ENCODE results near the gene MTRF1. TPM values are rescaled to one million over a fixed set of nuclear protein-coding genes. Genes with fewer than 3 reads are reported as not detected.

Gene MTRF1
- total and polyA plus RNA-seq, 2 donors from 2014 or later = 11.3 to 11.8 TPM

DNA sequence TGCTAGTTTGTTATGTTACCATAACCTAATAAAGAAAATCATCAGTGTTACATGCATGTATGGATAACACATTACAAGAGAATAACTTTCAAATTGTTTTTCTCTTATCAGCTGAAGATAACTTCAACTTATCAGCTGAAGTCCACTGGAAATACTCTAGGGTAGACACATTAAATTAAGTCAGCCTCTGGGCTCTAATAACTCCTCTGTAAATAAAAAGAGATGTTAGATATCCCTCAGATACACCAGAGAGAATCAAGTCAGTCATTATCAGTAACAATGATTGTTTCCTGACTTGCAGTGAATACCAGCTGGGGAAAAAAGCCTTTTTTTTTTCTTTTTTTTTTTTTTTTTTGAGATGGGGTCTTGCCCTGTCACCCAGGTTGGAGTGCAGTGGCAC, 67.4 kb downstream of the MTRF1 start:
- Histone ChIP-seq H3K4me3 (ENCODE audit: low read length in 3 of 3) (no peak overlapping the region), H3K27ac (ENCODE audit: low read depth in 2 of 2, low read length in 2 of 2) (no peak overlapping the region), H3K9me3 (ENCODE audit: control insufficient read depth in 2 of 3, insufficient read depth in 1 of 3, low read length in 3 of 3) (no peaks in the 10 kb centered on the region), H3K36me3 (ENCODE audit: control insufficient read depth in 2 of 3, insufficient read depth in 3 of 3, low read length in 3 of 3) (peaks cover 0 to 2% (median 0%) of the 10 kb centered on the region in 3 donors), H3K9ac (ENCODE audit: low read length in 3 of 3) (no peak overlapping the region), H3K4me1 (ENCODE audit: control insufficient read depth in 2 of 3, insufficient read depth in 2 of 3, low read depth in 1 of 3, low read length in 3 of 3) (peaks cover 0 to 16% (median 14%) of the 10 kb centered on the region in 3 donors), H3K27me3 (ENCODE audit: control insufficient read depth, insufficient read depth, low read length) (no peaks in the 10 kb centered on the region)
- TF ChIP-seq, protein P1, sequence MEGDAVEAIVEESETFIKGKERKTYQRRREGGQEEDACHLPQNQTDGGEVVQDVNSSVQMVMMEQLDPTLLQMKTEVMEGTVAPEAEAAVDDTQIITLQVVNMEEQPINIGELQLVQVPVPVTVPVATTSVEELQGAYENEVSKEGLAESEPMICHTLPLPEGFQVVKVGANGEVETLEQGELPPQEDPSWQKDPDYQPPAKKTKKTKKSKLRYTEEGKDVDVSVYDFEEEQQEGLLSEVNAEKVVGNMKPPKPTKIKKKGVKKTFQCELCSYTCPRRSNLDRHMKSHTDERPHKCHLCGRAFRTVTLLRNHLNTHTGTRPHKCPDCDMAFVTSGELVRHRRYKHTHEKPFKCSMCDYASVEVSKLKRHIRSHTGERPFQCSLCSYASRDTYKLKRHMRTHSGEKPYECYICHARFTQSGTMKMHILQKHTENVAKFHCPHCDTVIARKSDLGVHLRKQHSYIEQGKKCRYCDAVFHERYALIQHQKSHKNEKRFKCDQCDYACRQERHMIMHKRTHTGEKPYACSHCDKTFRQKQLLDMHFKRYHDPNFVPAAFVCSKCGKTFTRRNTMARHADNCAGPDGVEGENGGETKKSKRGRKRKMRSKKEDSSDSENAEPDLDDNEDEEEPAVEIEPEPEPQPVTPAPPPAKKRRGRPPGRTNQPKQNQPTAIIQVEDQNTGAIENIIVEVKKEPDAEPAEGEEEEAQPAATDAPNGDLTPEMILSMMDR (IDR thresholded peaks at IDR 0.05; ENCODE audit: borderline replicate concordance, extremely low read depth, insufficient read depth) = no peak
- FAIRE-seq (no peak), DNase-seq (no peak)
- intact Hi-C loops (cut with DNase I) = no loop called here

DNA sequence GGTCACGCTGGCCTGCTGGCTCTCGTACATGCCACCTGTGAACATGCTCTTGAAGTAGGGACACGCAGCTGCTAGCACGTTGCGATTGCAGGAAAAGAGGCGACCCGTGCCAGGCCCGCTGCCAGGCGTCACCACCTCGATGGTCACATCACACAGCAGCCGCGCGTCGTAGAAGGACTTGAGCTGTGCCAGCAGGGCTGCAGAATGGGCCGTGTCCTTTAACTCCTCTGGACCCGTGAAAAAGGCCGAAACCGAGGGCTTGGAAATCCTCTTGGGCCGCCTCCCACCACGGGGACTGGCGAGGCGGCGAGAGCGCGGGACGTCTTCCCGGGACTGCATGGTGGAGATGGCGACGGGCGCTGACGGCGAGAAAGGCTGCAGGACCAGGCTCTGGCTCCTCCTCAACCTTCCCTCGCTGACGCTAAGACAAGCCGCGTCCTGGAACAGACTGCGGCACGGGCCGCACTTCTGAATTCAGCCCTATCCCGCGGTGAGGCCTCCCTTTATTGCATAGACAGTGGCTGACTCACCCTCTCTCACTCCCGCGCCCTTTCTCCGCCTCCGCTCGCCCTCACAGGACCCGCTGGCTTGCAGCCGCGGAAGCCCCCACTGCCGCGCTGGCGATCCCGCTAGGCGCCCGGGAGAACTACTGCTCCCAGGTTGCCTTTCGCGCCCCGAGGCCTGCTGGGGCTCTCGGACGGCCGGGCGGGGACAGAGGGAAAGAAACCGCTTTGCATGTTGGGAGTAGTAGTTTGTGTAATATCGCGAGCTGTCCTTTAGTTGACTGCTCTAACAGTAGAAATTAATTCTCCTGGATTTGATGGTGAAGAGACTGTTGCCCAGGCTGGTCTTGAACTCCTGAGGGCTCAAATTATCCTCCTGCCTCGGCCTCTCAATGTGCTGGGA, 69.2 kb downstream of the MTRF1 start, which contains the start of gene KBTBD7:
KBTBD7 (minus strand) TSS at position 651 of the 906 bp plus-strand sequence; CDS start at position 339, 312 bp downstream.
- intact Hi-C loops (cut with DNase I) = no loop called here
- H3K36me3 ChIP-seq (ENCODE audit: control insufficient read depth in 2 of 3, insufficient read depth in 3 of 3, low read length in 3 of 3) = peaks cover 0 to 2% (median 0%) of the 10 kb centered on the region in 3 donors
- H3K27ac ChIP-seq (ENCODE audit: low read depth in 2 of 2, low read length in 2 of 2) = peak within 1 kb of the TSS; percentile 83 to 87
- H3K4me1 ChIP-seq (ENCODE audit: control insufficient read depth in 2 of 3, insufficient read depth in 2 of 3, low read depth in 1 of 3, low read length in 3 of 3) = peaks cover 0 to 16% (median 14%) of the 10 kb centered on the region in 3 donors
- H3K9me3 ChIP-seq (ENCODE audit: control insufficient read depth in 2 of 3, insufficient read depth in 1 of 3, low read length in 3 of 3) = no peaks in the 10 kb centered on the region
- TF ChIP-seq, protein P1 (IDR thresholded peaks at IDR 0.05; ENCODE audit: borderline replicate concordance, extremely low read depth, insufficient read depth) = no peak
- peak within 1 kb of the TSS; percentile 57 to 77 (median 60) for H3K9ac ChIP-seq (ENCODE audit: low read length in 3 of 3)
- peak; percentile 94 to 98 (median 97) for DNase-seq
- peak; percentile 37 for FAIRE-seq
- no peaks in the 10 kb centered on the region for H3K27me3 ChIP-seq (ENCODE audit: control insufficient read depth, insufficient read depth, low read length)
- H3K4me3 ChIP-seq (ENCODE audit: low read length in 3 of 3) = peak within 1 kb of the TSS; percentile 78 to 90 (median 86)

DNA sequence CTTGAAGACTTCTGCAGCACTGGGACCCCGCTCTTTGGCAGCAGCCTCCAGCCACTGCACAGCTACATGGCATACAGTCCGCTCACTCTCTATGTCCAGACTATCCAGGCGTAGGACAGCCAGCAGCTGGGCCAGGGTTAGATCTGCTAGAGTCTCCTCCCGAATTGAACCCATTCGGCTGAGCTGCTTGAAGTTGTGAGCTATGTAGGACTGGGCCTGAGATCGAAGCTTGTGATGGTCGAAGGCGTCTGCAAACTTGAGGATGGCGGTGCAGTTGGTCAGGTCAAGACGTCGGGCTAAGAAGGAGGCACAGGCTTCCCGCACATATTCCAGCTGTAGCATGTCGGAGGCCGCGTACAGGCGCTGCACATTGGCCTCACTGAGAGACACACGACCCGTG, 69.9 kb downstream of the MTRF1 start:
- H3K4me3 ChIP-seq (ENCODE audit: low read length in 3 of 3) = peak overlapping the region; percentile 78 to 90 (median 86)
- peak overlapping the region in 1 of 3 donors; percentile 60 for H3K9ac ChIP-seq (ENCODE audit: low read length in 3 of 3)
- TF ChIP-seq, protein P1 (IDR thresholded peaks at IDR 0.05; ENCODE audit: borderline replicate concordance, extremely low read depth, insufficient read depth) = no peak
- H3K36me3 ChIP-seq (ENCODE audit: control insufficient read depth in 2 of 3, insufficient read depth in 3 of 3, low read length in 3 of 3) = peaks cover 0 to 2% (median 0%) of the 10 kb centered on the region in 3 donors
- no peak for FAIRE-seq
- no peak overlapping the region for H3K27ac ChIP-seq (ENCODE audit: low read depth in 2 of 2, low read length in 2 of 2)
- peaks cover 0 to 16% (median 14%) of the 10 kb centered on the region in 3 donors for H3K4me1 ChIP-seq (ENCODE audit: control insufficient read depth in 2 of 3, insufficient read depth in 2 of 3, low read depth in 1 of 3, low read length in 3 of 3)
- peak in 1 of 5 donors; percentile 41 for DNase-seq
- H3K9me3 ChIP-seq (ENCODE audit: control insufficient read depth in 2 of 3, insufficient read depth in 1 of 3, low read length in 3 of 3) = no peaks in the 10 kb centered on the region
- intact Hi-C loops (cut with DNase I) = no loop called here
- no peaks in the 10 kb centered on the region for H3K27me3 ChIP-seq (ENCODE audit: control insufficient read depth, insufficient read depth, low read length)

Measured in kidney (tissue), 14 donors.